T-helper 9 cell (primary cell): Measurements from ENCODE around the gene GPR171.
"Not testable (repeated sequence)": the region's sequence is repeated elsewhere in the genome, so short reads cannot be mapped to it uniquely, and the experiment has no call there.

Experiments used
- DNase-seq: peaks from one replicate; pipeline ENCODE4 v3.0.0-alpha.2; 2020
- total RNA-seq, 2 donors: gene quantifications; one replicate each; lab custom pipeline; 2026; lab: John Stamatoyannopoulos, UW

Gene GPR171
- total RNA-seq = 22.2 to 182 reads per million in 2 donors

GRCh38 chr3:151203051-151203420, at the start of gene GPR171:
GPR171 (minus strand) TSS chr3:151203216; CDS start chr3:151199386, 3,830 bp downstream.
- DNase-seq = peak; percentile 43

- DNase-seq = no peak
These were observed 45.8 kb upstream of the GPR171 start for GRCh38 chr3:151248772-151249337.

DNA sequence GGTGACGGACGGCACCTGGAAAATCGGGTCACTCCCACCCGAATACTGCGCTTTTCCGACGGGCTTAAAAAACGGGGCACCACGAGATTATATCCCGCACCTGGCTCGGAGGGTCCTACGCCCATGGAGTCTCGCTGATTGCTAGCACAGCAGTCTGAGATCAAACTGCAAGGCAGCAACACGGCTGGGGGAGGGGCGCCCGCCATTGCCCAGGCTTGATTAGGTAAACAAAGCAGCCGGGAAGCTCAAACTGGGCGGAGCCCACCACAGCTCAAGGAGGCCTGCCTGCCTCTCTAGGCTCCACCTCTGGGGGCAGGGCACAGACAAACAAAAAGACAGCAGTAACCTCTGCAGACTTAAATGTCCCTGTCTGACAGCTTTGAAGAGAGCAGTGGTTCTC, 39.0 kb upstream of the GPR171 start:
- DNase-seq = not testable (repeated sequence)

GRCh38 chr3:151236736-151237135, 33.7 kb upstream of the GPR171 start:
- DNase-seq = no peak

- no peak for DNase-seq
These were observed 33.3 kb upstream of the GPR171 start for GRCh38 chr3:151236316-151236715.

- no peak for DNase-seq
These were observed 31.8 kb upstream of the GPR171 start for GRCh38 chr3:151234825-151235224.

DNA sequence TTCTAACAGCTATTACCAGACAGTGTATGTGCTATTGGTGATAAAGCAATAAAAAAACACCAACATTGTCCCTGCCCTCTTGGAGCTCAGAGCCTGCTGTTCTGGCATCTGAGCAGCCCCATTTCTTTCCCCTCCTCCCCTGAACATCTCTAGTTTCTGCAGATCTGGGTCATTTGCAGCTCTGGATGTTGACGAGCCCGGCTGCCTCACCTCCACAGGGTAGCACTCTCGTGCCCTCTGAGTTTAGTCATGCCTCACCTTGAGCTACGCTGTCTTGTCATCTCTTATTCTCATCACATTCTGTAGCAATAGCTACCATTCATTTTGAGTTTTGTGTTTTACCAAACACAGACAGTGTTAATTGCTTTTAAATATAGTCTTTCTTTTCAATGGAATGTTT, 30.0 kb upstream of the GPR171 start:
- DNase-seq = no peak

DNA sequence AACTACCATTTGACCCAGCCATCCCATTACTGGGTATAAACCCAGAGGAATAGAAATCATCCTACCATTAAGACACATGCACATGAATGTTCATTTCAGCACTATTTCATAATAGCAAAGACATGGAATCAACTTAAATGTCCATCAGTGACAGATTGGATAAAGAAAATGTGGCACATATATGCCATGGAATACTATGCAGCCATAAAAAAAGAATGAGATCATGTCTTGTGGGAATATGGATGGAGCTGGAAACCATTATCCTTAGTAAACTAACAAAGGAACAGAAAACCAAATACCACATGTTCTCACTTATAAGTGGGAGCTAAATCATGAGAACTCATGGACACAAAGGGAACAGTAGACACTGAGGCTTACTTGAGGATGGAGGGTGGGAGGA, 29.4 kb upstream of the GPR171 start:
- DNase-seq = not testable (repeated sequence)

- DNase-seq = no peak
These were observed 27.6 kb upstream of the GPR171 start for GRCh38 chr3:151230646-151231045.

DNA sequence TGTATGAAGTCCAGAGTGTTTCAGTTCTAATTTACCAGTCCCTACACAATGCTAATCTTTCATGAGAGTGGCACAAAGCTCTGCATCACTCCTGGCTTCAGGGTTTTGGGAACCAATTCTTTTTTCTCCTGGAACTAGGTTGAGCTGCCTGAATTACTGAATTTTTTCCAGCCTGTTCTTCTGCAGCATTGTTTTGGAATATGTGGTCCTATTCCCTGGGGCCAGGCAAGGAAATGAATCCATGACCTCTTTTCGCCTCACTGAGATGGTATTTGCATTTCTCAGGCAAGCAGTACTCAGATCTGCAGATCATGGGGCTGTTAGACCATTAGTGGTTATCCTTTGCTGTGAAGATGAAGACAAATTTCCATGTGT, 25.6 kb upstream of the GPR171 start:
- DNase-seq = no peak

DNA sequence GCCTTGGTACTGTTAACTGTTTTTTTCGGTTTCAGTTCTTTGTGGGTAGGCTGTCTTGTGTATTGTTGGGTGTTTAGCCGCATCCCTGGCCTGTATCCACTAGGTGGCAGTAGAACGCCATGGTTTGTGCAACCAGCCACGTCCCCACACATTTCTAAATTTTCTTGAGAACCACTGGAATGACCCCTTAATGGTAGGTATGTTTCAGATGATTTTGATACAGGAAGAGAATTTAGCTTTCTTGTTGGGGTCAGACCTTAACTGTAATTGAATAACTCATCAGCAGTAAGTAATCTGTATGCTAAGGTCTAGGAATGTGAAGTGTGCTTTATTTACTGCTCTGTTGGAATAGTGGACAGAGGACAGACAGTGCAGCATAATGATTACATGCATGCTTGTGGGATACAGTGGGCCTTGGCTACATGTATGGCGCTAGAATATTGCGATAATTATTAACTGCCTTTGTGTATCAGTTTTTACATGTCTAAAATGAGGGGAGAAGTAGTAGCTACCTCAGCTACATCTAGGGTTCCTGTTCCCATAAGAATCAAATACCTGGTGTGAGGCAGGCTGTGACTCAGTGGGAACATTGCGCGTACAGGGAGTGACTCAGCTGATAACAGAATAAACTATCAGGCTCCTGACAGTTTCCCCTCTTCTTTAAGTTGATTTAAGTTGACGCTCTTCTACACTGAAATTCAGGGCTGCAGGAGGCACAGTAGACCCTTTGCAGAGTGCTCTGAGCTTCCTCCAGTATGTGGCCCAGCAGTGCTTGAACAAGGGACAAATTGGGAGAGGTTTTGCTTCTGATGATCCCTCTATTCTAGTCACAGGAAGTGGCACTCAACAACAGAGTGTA, 25.0 kb upstream of the GPR171 start:
- peak; percentile 67 for DNase-seq

DNA sequence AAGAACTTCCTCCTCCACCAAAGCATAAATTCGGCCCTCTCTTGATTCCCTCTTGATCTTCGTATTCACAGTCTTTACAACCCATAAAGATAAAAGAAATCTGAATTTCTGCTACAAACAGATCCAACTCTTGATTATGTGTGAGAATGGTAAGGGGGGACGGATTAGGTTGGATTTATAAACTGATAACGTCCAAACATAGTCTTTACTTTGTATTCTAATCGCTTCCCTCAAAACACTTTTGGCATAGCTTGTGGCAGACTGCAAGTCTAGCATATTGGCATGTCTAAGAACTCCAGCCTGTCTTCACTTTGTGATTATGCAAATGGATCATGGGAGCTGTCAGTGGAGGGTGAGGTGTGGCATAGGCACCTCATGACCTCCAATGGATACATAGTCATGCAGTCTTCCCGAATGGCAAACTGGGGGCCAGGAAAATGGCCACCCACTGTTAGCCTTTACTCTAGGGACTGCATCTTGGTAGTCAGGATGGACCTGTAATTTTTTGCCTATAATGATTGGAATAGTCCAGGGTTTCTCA, 24.3 kb upstream of the GPR171 start:
- DNase-seq = no peak

- DNase-seq = no peak
These were observed 23.8 kb upstream of the GPR171 start for GRCh38 chr3:151226825-151227224.

DNA sequence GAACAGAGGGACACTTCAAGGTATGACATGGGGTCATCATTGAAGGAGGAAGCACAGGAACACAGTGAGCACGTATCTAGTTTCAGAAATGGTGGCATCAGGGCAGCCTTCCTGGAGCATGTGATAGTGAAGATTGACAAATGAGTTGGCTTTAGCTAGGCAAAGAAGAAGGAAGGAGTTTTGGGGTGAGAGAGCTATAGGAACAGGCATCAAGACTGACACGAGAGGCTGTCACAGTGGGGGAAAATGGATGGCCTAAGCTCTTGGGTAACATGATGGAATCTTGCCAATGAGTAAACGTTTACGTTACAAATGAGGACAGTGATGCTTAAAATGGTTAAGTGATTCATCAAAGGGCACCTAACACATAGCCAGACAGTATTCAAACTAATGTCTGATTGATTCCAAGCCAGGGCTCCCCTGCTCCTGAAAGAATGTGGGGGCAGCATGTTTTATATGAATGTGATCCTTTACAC, 23.1 kb upstream of the GPR171 start:
- DNase-seq = no peak

- DNase-seq = no peak
These were observed 22.3 kb upstream of the GPR171 start for GRCh38 chr3:151225040-151225975.

- no peak for DNase-seq
These were observed 21.4 kb upstream of the GPR171 start for GRCh38 chr3:151224268-151224866.

DNA sequence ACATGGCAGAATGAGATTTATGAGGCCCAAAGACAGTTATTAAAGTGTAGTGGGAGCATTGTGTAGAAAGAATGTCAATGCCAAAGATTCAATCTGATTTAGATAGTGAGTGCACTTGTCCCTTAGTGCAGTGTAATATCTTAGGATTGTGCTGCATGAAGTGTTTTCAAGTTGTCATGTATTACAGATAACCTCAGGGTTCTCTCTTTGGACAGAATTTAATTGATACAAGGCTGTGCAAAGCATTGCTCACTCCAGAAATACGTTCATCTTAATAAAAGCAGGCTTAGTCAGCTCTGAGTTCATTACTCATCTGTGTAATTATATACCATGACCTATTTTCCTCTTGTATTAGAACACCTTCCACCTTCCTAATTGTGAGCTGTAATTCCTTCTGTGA, 16.0 kb upstream of the GPR171 start:
- no peak for DNase-seq

GRCh38 chr3:151218136-151218535, 15.1 kb upstream of the GPR171 start:
- no peak for DNase-seq

DNA sequence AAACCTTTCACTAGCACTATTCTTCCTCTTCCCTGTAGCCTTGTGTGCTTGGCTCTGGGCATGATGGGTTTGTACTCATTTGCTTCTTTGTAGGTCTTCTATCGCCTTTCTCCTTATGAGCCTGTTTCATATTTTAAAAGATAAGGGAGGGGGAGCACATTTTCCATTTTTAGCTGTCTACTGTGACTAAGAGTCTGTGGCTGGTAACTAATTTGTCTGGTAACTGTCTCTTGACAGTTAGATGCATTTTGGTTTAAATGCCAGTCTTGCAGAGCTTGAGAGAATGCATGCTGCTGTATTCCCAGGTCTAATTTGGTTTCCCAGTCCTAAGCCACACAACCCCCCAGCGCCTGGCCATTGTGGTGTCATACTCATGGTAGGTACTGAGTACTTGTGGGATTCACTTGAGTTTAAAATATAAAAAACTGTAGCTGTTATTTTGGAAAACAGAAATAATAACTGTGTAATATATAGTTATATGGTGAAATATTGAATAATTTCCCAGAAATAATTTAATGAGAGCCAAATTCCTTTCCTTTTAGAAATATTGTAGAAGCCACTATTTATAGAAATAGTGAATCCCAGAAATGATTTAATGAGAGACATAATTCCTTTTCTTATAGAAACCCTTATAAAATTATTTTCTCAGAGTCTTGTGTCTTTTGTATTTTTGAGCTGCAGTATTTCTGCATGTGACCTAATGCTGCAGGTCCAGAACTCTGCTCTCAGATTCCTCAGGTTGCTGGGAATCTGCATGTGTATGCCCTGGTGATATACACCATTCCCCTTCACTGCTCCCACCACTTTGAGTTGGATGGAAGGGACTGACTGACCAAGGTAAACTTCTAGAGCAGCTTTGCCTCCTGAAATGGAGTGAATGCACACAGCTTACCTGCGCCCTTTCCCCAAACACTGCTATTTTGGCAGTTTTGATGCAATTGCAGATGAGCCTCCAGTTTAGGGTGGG, 13.9 kb upstream of the GPR171 start:
- no peak for DNase-seq

DNA sequence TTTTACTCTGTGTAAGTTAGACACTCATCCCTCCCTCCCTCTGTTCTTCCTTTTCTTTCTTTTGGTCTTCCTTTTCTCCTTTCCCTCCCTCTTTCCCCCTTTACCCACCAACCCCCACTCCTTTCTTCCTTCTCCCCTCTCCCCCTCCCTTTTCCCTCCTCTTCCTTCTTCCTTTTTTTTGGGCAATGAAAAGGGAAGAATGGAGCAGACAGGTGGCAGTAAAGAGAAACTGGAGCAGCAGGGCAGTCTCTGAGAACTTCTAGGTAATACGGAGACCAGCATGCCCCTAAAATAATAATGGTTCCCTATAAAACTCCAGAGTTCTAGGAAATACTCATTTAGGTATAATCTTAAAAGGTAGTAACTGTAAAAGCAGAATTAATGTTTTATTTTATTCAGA, 11.4 kb upstream of the GPR171 start:
- DNase-seq = no peak

DNA sequence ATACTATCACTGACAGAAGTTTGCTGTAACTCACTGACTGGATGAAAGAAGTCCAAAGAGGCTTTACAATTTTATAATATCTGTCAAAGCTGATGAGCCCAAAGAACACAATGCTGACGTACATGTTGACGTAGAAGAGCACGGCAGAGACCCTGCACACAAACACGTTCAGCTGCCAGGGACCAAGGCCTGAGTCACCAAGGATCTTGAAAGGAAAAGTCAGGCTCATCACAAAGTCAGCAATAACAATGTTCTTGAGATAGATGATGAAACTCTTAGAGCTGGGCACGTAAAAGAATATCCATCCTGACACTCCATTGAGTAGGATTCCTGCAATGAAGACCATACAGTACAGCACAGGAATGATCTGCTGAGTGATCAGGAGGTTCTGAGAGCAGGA, 10.9 kb upstream of the GPR171 start:
- no peak for DNase-seq
